DMS79 (cell line): ENCODE measurements around the gene PRKD1.
"Not testable (repeated sequence)": the region's sequence is repeated elsewhere in the genome, so short reads cannot be mapped to it uniquely, and the experiment has no call there.

Experiments used
- DNase-seq: peaks from one replicate; lab custom pipeline; 2025; lab: John Stamatoyannopoulos, UW

PRKD1 gene

DNA sequence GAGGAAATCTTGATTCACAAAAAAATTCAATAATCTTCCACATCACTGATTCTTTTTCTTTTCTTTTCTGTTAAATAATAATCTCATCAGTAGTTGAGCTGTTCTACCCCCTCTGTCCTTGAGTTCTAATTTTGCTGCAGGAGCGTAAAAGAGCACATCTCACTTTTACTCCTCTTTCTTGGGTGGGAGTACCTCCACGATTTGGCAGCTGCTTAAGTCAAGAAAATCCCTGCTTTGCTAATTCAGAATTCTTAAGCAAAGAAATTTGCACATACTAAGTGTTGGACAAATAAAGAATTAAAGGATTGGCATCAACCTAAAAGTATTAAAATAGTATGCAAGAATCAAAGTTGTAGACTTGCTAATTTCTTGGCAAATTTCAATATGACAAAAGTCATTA lies 128.8 kb downstream of the PRKD1 start:
- no peak for DNase-seq

DNA sequence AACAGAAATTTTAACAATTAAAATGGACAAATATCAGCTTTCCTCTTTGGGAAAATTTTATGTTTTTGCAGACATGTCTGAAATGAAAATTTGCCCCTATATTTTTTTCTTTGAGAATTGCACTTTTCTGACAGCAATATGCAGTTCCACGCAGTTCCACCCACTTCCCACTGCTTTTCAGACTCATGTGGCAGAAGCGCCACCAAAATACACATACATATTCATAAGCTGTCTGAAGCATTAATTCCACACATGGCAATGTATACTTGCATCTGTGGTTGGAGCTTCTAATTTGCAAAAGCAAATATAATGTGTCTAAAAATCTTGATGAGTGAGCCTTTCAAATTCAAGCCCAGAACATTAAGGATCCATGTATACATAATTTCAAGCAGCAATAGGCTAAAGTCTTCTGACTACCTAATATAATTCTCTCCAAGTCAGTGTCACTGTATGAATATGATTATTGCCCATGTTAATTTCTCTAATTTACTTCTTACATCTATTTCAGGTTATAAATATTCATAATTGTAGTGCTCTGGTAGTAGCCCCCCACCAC lies 129.5 kb downstream of the PRKD1 start:
- DNase-seq: no peak

DNA sequence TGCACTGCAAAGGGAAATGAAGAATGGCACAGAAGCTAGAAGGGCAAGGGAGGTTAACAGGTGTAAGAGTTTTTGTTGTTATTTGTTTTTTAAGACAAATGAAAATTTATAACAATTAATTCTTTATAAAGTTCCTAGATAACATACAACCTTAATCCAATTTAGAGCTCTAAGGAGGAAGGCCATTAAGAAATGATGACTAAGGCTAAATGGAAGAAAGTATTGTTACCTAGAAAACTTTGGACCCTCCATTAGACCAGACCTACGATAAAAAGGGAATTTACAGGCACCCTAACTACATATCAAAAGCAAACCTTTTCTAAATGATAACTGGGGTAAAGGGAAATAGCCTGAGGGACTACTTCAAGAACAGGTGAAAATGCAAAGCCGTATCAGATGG lies 130.8 kb downstream of the PRKD1 start:
- DNase-seq: no peak

DNA sequence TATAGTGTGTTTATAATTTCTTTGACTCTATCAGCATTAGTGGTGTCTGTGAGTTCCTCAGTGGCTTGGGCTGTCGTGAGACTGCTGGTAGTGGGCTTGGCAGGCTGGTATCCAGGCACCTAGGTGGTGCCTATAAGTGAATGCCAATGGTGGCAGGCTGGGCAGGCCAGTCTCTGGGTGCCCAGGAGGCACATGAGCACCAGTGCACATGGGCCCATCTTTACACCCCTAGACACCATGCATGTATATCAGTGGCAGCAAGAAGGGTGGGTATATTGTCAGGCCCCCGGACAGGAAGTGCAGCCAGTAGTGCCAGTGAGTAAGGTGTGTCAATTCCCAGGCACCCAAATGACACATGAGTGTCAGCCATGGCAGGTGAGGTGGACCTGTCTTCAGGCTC lies 138.2 kb downstream of the PRKD1 start:
- DNase-seq: no peak

DNA sequence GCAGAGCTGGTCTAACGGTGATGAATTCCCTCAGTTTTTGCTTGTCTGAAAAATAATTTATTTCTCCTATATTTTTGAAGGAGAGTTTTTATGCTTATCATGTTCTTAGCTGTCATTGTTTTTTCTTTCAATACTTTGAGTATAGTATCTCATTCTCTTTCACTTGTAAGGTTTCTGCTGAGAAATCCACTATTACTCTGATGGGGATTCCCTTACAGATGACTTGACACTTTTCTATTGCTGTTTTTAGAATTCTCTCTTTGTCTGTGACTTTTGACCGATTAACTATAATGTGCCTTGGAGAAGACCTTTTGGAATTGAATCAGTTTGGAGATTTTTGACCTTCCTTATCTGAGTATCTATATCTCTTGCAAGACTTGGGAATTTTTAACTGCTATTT lies 139.6 kb downstream of the PRKD1 start:
- no peak for DNase-seq

DNA sequence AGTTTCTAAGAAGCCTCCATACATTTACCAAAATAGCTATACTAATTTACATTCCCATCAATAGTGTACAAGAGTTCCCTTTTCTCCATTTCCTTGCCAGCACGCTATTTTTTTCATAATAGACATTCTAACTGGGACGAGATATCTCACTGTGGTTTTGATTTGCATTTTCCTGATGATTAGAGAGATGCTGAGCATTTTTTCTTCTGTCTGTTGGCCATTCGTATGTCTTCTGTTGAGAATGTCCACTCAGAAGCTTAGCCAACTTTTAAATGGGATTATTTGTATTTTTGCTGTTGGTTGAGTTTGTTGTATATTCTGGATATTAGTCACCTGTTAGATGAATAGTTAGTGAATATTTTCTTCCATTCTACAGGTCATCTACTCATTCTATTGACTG lies 144.1 kb downstream of the PRKD1 start:
- no peak for DNase-seq

DNA sequence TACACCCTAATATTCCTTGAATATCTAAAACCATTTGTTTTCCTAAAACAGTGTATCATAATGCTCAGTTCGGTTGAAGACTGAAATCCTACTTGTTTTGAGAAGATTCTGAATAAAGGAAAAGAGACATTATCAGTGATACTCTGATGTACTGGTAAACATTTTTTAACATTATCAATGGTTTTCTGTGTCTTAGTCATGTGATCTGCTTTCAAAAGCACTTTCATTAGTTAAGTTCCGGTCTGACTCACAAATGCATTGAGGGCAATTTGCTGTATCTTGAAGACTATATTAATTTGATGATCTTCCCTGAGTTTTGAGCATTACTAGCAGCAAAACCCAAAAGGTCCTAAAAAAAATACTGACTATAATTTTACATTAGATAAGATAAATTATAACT lies 145.6 kb downstream of the PRKD1 start:
- DNase-seq: no peak

DNA sequence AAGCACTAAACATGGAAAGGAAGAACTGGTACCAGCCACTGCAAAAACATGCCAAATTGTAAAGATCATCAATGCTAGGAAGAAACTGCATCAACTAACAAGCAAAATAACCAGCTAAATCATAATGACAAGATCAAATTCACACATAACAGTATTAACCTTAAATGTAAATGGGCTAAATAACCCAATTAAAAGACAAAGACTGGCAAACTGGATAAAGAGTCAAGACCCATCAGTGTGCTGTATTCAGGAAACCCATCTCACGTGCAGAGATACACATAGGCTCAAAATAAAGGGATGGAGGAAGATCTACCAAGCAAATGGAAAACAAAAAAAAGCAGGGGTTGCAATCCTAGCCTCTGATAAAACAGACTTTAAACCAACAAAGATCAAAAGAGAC lies 150.5 kb downstream of the PRKD1 start:
- DNase-seq: not testable (repeated sequence)

DNA sequence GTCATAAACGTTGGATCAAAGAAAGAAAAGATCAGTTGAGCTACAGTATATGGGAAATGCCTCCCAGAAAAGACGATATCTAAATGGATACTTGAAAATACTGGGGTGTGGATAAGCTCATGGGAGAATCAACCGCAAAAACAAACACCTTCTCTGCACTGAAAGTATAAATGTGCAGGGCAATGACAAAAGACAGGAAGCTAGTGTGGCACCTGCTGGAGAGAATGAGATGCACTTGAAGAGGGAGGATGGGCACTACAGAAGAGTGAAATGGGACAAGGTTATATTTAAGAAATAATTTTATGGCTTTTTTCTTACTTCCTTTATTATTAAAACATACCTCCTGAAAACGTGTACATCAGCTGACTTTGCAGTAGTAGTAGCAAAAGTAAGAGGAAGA lies 153.7 kb downstream of the PRKD1 start:
- no peak for DNase-seq

DNA sequence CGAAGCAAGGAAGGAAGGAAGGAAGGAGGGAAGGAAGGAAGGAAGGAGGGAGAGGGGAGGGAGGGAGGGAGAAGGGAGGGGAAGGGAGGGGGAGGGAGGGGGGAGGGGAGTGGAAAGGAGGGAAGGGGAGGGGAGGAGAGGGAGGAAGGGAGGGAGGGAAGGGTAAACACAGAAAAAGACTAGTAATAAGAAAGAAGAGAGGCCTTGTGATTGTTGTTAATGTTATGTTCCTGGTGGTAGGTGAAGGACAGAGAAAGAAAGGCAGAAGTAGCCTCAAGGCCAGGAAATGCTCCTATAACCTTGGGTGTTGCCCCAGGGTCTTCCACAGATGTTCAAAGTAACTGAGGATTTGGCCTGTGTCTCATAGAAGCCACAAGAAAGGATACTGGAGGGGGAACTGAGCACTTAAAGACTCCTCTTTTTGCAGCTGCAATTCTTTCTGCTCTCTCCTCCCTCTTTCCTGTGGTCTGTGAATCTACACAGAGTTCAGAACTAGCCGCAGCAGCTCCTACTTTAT lies 164.2 kb downstream of the PRKD1 start:
- DNase-seq: no peak

DNA sequence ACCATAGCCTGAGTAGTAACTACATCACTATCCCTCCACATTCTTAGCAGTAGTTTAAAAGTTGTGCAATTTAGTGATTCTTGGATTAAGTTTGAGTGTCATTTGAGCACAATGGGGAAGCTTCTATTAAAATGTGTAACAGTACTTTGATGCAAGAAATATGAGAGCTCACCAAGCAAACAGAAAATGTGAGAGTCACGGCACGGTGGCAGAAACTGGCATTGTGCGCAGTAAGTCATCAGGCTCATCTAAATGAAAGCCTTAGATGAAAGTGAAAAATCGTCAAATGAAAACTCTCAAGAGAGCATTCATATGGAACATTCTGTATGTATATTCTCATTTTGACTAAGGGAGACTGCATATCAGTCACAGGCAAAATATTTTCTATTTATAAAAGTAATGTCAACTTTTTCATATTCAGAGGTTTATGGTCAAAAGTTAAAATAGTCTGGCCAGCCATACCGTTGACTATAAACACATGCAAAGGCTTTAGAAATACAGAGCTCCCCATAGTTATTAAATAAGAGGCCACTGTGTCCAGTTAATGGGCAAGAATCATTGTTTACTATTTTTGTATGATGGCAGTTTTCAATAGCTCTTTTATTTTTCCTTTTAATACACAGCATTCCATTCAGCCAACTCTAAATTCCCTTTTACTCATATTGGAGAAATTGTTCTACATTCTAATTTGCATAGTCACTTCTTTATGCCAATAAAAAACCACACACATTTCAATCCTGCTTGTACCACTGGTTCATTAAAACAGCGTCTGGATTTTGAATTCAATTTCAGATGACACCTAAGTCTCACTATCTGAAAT lies 167.9 kb downstream of the PRKD1 start:
- DNase-seq: no peak

DNA sequence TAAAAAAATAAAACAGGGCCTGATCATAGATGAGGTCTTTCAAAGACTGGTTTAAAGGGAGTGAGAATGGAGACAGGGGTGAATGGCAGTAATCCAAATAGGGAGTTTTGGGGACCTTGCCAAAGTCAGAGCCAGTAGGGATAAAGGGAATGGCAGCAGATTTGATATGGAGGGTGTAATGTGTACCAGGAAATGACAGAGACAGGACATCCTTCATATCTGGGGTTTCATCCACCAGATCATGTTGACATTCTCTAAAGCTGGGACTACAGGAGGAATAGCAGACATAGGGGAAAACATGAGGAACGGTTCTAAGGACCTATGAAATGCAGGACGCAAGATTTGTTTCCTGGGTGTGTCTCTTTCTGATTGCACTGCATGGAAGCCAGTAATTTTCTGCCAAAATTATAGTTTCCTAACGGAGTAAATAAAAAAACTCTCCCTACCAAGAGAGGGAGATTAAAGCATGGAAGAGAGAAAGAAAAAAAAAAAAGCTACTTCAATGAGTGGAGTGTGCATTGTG lies 169.9 kb downstream of the PRKD1 start:
- no peak for DNase-seq

DNA sequence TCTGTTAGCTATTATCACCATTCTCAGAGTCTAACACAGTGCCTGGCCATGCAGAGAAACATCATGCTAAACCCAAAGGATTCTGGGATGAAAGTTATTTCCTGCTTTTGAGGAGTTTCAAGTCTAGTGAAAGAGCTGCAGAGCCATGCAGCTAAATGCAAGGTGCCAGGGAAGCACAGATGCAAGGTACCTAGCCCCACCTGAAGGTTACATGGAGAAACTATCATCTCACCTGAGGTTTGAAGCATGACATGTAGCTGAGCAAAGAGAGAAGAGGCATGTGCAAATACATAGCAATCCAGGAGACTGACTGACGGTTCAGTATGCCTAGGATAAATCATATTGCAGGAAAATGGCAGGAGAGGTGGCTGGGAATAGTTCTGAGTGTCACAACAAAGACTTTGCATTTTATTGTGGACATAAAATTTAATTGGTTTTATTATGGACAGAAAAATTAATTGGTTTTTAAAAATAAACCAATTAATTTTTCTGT lies 170.4 kb downstream of the PRKD1 start:
- DNase-seq: no peak

DNA sequence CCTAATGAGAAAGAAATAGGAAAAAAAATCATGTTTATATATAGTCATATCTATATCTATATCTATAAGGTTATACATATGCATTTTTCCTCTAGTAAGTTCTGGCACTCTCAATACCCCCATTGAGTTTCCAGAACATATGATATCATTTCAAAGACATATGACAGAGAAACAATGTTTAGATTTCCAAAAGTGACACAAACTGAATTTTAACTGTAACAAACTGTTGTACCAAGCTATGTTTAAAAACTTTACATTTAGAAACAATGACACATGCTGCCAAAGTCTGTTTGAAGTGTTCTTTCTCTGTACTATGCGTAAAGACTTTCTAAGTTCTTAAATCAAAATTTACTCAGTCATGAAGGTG lies 171.6 kb downstream of the PRKD1 start:
- DNase-seq: no peak

DNA sequence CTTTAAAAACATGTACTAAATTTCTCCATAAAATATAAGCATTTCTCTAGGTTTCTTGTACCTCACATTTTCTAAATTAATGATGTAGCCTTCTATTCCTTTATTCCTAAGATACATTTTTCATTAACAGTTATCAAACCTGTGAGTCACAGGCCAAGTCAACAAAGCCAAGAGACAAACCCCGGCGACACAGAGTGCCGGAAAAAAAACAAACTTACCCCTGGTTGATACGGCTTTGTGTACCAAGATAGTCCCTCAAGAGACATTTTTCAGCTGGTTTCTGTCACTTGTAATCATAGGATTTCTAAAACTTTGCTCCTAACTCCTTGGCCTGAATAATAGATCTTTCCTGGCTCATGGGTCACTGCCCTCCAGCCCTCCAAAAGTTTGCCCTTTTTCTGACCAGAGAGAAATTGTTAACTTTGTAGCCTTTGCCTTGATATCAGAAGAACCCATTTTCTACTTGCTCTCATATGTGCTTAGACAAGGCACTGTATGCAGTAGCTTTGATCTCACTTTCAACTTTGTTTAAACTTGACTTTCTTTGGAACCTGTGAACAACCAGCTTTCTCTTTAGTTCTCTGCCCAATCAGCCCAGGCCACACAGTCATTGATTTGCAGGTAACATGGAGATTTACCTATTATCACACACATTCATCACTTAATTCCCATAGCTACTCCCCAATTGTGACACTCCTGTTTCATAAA lies 172.2 kb downstream of the PRKD1 start:
- no peak for DNase-seq

DNA sequence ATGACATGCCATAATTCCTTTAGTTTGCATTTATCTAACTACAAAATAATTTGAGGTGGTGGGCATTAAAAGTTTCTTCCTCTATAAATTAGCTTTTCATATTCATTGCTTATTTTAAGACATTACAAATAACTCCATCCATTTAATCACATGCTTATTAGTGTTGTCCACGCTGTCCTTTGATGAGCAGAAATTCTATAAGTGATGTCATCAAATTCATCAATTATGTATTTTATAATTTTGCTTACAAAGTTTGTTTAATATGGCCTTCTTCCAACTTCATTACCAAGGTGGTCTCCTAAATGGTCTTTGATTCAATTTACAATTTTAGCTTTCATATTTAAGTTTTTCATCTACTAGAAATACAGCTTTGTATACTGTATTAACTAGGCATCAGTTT lies 173.5 kb downstream of the PRKD1 start:
- DNase-seq: no peak

DNA sequence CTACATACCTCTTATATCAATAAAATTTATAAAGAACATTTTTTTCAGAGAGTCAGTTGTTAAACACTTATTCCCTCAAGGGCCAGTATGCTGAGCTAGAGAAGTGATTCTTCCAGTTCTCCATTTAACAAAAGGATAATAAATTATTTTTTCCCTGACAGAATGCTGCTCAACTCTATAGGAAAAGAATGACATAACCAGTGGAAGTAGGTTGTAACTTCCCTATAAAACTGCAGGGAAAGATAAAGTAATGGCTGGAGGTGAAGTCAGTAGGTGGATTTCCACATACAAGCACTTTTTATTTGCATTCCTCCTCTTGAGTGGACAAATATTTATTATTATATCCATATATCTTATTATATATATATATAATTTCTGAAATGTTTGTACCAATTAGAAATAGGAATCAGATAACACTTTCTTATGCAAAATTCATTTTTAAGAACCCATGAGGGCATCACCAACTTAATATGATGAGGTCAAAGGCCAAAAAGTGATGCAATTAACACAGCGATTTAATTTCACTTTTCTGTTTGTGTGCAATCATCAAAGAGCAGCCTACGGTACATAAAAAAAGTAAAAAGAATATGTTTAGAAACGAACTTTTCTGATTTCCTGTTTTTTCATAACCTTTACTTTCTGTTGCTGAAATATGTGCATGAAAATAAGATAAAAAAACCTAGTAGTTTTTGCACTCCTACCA lies 175.3 kb downstream of the PRKD1 start:
- no peak for DNase-seq

DNA sequence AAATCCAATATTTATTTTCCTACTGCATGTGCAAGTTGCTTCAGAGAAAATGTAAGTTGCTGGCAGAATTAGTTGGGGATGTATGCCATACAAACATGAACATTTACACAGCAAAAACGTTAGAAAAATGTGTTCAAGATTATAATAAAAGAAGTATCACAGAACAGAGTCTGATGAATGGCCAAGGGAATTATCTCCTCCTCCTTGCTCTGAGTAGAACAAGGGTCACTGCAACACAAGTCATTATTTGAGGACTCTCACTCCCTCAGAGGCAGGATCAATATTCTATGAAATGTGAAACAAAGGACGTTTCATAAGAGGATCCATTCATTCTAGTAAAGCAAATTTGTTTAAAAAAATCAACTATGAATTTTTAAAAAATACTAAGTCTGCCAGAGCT lies 177.8 kb downstream of the PRKD1 start:
- no peak for DNase-seq

DNA sequence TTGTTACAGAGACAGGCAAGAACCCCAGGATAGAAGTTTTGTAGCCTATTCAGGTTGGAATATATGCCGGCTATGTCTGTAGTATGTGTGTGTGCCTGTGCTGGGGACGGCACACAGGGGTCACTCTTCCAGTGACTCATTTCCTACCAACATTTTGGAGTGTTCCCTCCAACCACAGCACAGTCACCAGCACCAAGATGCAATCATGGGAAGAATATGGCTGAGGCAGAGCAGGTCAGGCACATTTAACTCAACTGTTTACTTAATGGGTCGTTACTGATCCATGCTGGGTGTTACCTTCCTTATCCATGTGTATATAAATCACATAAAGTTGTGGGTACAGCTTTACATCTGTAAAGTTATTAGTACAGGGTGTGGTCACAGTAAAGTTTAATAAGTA lies 178.3 kb downstream of the PRKD1 start:
- no peak for DNase-seq

DNA sequence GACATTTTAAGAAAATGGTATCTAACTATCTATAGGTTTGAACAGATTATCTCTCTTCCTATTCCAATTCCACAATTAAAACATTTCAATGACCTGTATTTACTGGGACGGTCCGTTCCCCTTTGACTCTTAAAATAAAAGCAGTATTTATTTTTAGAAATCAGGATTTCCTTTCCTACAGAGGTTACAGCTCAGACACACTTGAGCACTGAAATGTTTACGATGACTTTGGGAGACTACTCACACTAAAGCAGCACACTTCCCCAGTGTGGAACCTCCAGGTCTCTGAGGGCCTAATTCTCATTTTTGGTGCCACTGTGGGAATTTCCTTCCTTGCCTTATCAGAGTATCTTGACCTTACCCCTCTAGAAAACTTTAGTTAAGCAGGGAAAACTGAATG lies 181.8 kb downstream of the PRKD1 start:
- no peak for DNase-seq

DNA sequence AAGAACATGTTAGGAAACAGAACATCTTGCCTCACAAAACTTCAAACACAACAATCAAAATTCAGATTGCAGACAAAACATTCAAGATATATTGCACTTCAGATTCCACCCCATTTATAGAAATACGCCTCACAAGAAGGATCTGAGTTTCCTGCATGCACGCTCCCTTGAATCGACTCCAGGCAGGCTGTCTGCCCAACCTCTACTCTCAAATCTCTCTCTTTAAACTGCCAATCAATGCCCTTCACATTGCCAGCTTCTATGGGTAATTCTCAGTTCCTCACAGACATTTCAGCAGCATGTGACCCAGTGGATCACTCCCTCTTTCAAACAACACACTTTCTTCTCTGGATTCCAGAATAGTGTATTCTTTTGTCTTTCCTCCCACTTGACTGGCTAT lies 184.1 kb downstream of the PRKD1 start:
- DNase-seq: no peak

DNA sequence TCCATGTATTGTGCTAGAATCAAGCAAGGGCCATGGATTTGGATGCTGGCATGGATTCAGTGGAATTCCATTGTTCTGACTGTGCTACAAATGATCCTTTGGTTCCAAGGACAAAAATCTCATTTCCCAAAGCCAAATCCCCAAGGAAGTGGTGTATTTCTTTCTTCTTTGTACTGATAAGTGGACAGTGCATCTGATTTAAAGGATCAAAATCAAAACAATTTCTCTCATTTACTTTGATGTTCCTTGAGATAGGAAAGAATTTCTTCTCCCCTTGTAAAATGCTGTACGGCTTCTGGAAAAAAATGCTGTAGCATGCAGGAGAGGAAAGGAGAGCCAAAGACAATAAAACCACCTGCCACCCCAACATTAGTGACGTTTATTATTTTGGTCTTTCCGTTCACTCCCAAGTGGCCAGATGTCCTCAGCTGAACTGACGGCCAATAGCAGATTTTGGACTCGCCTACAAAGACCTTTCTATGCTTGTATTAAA lies 185.7 kb downstream of the PRKD1 start:
- DNase-seq: no peak
